Uterus (tissue), 4 donors: ENCODE data around the gene ATL2. TPM values are rescaled to one million over a fixed set of nuclear protein-coding genes. Genes with fewer than 3 reads are reported as not detected.

Experiments used
- DNase-seq, 2 donors: peaks; one replicate each; pipeline ENCODE4 v3.0.0-alpha.2; 2019 to 2020
- H3K27ac ChIP-seq, 2 donors: fragments of 200-600 bp; sonication (generic); 1 replicate in 1 of 2; 2 replicates in 1 of 2; pipeline ENCODE4 v1.5.1; 2016 to 2018
- H3K27me3 ChIP-seq, 2 donors: fragments of 200-600 bp; sonication (generic); one replicate each; pipeline ENCODE4 v1.5.1; 2018 to 2019; ENCODE audit warnings: control low read depth in 1 of 2
- H3K36me3 ChIP-seq, 2 donors: fragments of 200-600 bp; sonication (generic); one replicate each; pipeline ENCODE4 v1.5.1; 2019; ENCODE audit warnings: control low read depth in 1 of 2
- H3K4me1 ChIP-seq, 2 donors: fragments of 200-600 bp; sonication (generic); one replicate each; pipeline ENCODE4 v1.5.1; 2018 to 2019; ENCODE audit warnings: control low read depth in 1 of 2
- H3K4me3 ChIP-seq, 2 donors: fragments of 200-600 bp; sonication (generic); 1 replicate in 1 of 2; 2 replicates in 1 of 2; pipeline ENCODE4 v1.5.1; 2018 to 2019; ENCODE audit warnings: mild to moderate bottlenecking in 1 of 2
- H3K9me3 ChIP-seq, 2 donors: fragments of 200-600 bp; sonication (generic); one replicate each; pipeline ENCODE4 v1.5.1; 2019; ENCODE audit warnings: control low read depth in 1 of 2
- CTCF ChIP-seq, 4 experiments: fragments of 200-600 bp in 2 of 4; fragments of 450-650 bp in 2 of 4; sonication (generic) in 2 of 4; IDR thresholded peaks; one replicate each; pipeline ENCODE4 v1.5.1; 2016 to 2019; ENCODE audit warnings: antibody characterized with exemption in 4 of 4, mild to moderate bottlenecking in 2 of 4, moderate library complexity in 1 of 4
- POLR2A ChIP-seq, 2 donors: fragments of 450-650 bp; IDR thresholded peaks; one replicate each; pipeline ENCODE4 v1.6.1; 2016; ENCODE audit warnings: antibody characterized with exemption in 2 of 2, mild to moderate bottlenecking in 1 of 2, moderate library complexity in 1 of 2
- intact Hi-C: fragments of 100-400 bp; cut with DNase I; formaldehyde crosslinking; loops from one replicate; pipeline ENCODE4 v1.15.1; 2023; ENCODE audit warnings: low total_unique reads
- total RNA-seq, 4 donors: library from RNA; depleted of rRNA in 3 of 4; stranded (reverse); fragments of >200 nt in 3 of 4; gene quantifications; one replicate each; pipeline versions ENCODE4 v1.1.0 to v1.2.4, GENCODE V29; 2014 to 2023
- donor health status: DM: yes; HTN: yes; CAD: no.

The ATL2 gene
- total RNA-seq, 4 donors from 2014 or later = 90.9 to 404 (median 140) TPM

- no peaks in the 10 kb centered on the region for H3K9me3 ChIP-seq
- intact Hi-C loops = loop anchor here (5.0 kb wide), 1 partner anchor 295 kb away; no protein-coding TSS in a partner anchor
- no peaks in the 10 kb centered on the region for H3K4me1 ChIP-seq
- H3K36me3 ChIP-seq = no peaks in the 10 kb centered on the region
- H3K27ac ChIP-seq = no peak overlapping the region
- no peak for DNase-seq
- no peaks in the 10 kb centered on the region for H3K27me3 ChIP-seq
- TF ChIP-seq POLR2A (IDR thresholded peaks at IDR 0.05) (no peak), CTCF (IDR thresholded peaks at IDR 0.05) (no peak)
- H3K4me3 ChIP-seq = no peak overlapping the region
These were observed 99.6 kb downstream of the ATL2 start for GRCh38 chr2:38277245-38278116.

DNA sequence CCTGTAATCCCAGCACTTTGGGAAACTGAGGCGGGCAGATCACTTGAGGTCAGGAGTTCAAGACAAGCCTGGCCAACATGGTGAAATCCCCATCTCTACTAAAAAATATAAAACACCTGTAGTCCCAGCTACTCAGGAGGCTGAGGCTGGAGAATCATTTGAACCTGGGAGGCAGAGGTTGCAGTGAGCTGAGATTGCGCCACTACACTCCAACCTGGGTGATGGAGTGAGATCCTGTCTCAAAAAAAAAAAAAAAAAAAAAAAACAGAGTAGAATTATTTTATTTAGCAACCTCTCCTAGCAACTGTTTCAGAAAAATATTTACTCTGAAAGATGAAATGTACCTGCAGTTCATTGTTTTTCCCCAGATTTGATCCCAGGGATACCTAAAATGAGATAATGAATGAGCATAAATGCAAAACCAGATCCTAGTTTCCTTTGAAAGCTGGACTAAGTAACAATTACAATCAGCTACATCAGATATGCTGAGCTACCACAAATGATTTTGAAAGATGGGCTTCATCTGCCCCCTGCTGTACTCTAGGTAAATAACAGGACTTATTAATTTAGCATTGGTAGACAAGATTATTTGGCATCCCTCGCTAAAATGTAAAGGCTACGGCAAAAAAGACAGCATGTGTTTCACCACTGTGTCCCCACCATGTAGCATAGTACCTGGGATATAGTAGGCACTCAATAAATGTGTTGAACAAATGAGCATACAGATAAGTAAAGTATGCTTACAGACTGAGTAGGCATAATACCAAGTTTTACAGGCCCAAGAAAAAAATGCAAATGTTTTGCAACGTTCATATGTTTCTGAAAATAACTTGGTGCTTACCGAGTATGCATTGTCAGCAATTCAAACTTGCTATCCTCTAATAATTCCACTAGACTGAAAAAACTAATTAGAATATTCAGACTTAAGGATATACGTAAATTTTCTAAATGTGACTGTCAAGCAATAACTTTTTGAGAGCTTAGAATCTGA is 102.5 kb downstream of the ATL2 start:
- intact Hi-C loops = loop anchor here (5.0 kb wide), 1 partner anchor 292 kb away; no protein-coding TSS in a partner anchor
- TF ChIP-seq POLR2A (IDR thresholded peaks at IDR 0.05) (no peak), CTCF (IDR thresholded peaks at IDR 0.05) (peak; percentile 61 to 96 (median 88))

DNA sequence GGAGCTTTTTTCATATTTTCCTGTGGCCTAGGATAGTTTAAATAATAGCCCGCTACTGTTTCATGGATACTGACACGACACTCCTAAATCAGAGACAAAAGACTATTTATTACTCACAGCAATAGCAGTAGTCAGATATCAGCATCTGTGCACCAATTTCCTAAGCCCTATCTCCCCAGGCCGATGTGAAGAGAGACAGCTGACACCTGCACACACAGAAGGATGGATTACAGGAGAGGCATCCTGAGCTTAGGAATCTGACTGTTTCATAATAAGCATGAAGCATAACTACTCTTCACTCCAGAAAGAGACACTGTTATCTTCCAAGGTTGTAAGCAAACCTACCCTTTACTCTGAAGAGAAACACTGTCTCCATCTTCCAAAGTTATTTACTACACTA is 105.4 kb downstream of the ATL2 start:
- intact Hi-C loops = no loop called here

More for the DNA sequence above, 102.5 kb downstream of the ATL2 start:
- no peaks in the 10 kb centered on the region for H3K9me3 ChIP-seq
- no peaks in the 10 kb centered on the region for H3K27me3 ChIP-seq
- H3K27ac ChIP-seq = no peak overlapping the region
- peak in 1 of 2 donors; percentile 70 for DNase-seq
- H3K36me3 ChIP-seq = no peaks in the 10 kb centered on the region
- H3K4me1 ChIP-seq = no peaks in the 10 kb centered on the region
- no peak overlapping the region for H3K4me3 ChIP-seq

GRCh38 chr2:38269421-38269820 is 107.7 kb downstream of the ATL2 start:
- Histone ChIP-seq H3K4me1 (no peaks in the 10 kb centered on the region), H3K27me3 (no peaks in the 10 kb centered on the region), H3K4me3 (no peak overlapping the region), H3K36me3 (no peaks in the 10 kb centered on the region), H3K27ac (no peak overlapping the region), H3K9me3 (no peaks in the 10 kb centered on the region)
- intact Hi-C loops = no loop called here
- no peak for DNase-seq
- no peak for TF ChIP-seq CTCF (IDR thresholded peaks at IDR 0.05)
- no peak for TF ChIP-seq POLR2A (IDR thresholded peaks at IDR 0.05)

More for the DNA sequence above, 105.4 kb downstream of the ATL2 start:
- H3K27me3 ChIP-seq = no peaks in the 10 kb centered on the region
- H3K4me3 ChIP-seq = no peak overlapping the region
- H3K9me3 ChIP-seq = no peaks in the 10 kb centered on the region
- no peak for TF ChIP-seq CTCF (IDR thresholded peaks at IDR 0.05)
- TF ChIP-seq POLR2A (IDR thresholded peaks at IDR 0.05) = no peak
- no peaks in the 10 kb centered on the region for H3K4me1 ChIP-seq
- no peak overlapping the region for H3K27ac ChIP-seq
- no peaks in the 10 kb centered on the region for H3K36me3 ChIP-seq
- DNase-seq = no peak
